SU-DHL-6 (cell line): ENCODE results near the gene TFIP11.

Experiments used
- CTCF ChIP-seq: fragments of 200-600 bp; sonication (generic); IDR thresholded peaks from one replicate; pipeline ENCODE4 v1.5.1; 2017; ENCODE audit warnings: antibody characterized with exemption, mild to moderate bottlenecking, low read length, moderate library complexity; ENCODE audit not compliant: insufficient read depth, poor library complexity, severe bottlenecking
- EZH2phosphoT487 ChIP-seq: fragments of 200-600 bp; sonication (generic), shearing (Covaris generic); conservative IDR thresholded peaks from 2 replicates; pipeline ENCODE4 v1.6.1; 2018; ENCODE audit warnings: mild to moderate bottlenecking, antibody characterized with exemption, low read length, moderate library complexity, mixed read lengths

- TF ChIP-seq CTCF (no peak), EZH2phosphoT487 (no peak)
Measured at GRCh38 chr22:26534171-26534855, 22.0 kb upstream of the TFIP11 start.
